H4 (cell line): ENCODE results near the gene UGT2B11. TPM values are rescaled to one million over a fixed set of nuclear protein-coding genes. Genes with fewer than 3 reads are reported as not detected.
"Not testable (repeated sequence)": the region's sequence is repeated elsewhere in the genome, so short reads cannot be mapped to it uniquely, and the experiment has no call there.

Source experiments
- DNase-seq: peaks from one replicate; pipeline ENCODE4 v3.0.0-alpha.2; 2015; ENCODE audit warnings: low spot score
- total RNA-seq: library from RNA; depleted of rRNA; stranded (reverse); fragments of >200 nt; shearing (Covaris generic); gene quantifications from 2 replicates; pipeline ENCODE4 v1.2.3, GENCODE V29; 2014; rRNA removed

UGT2B11 gene
- not detected in 2 replicates for total RNA-seq

DNA sequence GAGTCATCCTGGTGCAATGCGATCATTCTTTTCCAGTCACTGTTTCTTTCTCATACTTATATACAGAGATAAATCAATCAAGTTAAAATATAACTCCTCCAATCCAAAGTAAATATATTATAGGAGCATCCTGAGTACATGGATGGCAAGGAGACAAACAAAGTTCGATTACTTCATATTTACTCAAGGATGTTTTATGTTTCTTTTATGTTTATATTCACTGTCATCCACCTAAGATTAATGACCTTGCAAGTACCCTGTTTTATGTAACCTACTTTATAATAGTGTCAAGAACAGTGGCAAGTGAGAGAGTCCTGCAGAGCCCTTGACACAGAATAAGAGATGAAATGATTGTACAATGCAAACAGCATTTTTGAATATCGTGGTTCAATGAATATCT, at the start of gene UGT2B11:
Gene UGT2B11, minus strand, starts transcription at position 33 of the 400 bp plus-strand sequence. Its CDS starts 26 bp downstream, at position 7.
- DNase-seq, result no peak

DNA sequence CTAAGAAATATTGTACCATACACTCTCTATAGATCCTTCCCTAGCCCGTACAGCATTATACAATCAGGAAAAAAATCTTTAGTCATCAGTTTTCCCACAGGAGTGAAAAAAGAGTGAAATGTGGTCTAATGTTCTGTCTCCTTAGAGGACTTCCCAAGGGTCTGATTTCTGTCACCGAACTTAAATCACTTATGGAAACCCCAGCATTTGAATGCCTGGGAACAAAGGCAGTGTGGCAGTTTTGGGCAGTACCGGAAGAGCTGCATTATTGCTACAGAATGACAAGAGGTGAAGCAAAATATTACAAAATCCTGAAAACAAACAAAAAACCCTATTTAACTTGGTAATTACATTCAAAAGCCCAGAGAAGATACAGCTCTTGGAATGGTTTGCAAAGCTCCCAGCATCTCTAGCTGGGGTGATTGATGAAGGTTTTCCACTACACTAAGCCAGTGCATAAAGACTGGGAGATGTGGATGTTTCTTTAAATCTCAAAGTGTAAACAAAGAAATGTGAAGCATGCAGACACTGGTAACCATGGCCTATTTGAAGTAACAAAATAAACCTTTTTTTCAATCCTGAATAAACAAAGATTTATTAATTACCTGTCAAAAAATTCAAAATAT, 38.7 kb upstream of the UGT2B11 start:
- DNase-seq, result not testable (repeated sequence)

DNA sequence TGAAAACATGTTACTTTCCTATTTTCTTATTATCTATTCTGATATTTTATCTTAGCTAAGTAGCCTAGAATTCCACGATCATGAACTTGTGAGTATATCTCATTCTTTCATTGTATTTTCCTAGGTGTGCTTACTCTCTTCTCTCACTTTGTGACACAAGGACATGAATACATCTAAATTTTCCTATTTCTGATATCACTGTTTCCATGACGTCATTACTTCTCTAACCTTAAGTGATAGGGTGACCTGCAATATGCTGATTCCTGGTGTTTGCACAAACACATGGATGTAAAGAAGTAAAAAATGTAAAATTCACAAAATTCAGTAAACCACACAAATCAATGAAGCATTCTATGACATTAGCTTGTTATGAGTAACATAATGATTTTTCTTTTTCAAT, 36.3 kb upstream of the UGT2B11 start:
- not testable (repeated sequence) for DNase-seq

DNA sequence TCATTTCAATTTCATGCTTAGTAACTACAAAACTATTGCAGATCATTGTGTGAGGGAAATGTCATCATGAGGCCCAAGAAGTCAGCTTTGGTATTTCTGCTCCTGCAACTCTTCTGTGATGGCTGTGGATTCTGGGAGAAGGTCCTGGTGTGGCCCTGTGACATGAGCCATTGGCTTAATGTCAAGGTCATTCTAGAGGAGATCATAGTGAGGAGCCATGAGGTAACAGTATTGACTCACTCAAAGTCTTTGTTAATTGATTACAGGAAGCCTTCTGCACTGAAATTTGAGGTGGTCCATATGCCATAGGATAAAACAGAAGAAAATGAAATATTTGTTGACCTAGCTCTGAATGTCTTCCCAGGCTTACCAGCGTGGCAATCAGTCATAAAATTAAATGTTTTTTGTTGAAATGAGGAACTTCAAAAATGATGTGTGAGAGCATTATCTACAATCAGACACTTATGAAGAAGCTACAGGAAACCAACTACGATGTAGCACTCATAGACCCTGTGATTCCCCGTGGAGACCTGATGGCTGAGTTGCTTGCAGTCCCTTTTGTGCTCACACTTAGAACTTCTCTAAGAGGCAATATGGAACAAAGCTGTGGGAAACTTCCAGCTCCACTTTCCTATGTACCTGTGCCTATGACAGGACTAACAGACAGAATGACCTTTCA, 28.2 kb upstream of the UGT2B11 start:
- not testable (repeated sequence) for DNase-seq

DNA sequence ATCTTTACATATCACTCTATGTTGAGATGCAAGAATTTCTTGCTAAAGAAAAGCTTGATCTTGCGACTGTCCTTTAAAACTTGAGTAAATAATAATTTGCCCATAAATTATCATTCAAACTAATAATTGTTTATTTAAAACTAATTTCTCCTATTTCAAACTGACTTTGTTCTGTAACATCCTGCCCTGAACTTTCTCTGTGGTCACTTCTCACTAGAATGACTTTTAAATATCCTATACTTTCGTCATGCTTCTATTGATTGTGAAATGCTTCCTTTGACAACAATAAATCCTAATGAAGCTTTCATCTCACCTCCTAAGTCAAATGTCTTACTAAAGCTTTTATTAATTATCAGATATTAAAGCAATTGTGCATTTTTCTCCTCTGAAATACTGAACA, 27.2 kb upstream of the UGT2B11 start:
- DNase-seq, result not testable (repeated sequence)

DNA sequence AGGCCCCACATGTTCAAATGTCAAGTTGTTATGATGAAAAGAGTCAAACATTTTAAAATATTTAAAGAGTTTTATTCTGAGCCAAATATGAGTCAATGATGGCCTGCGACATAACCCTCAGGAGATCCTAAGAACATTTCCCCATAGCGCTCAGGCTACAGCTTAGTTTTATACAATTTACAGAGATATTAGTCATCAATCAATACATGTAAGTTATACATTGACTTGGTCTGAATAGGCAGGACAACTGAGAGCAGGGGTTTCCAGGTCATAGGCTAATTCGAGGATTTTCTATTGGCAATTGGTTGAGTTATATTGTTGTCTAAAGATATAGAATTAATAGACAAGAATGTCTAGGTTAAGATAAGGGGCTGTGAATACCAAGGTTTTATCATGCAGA, 26.2 kb upstream of the UGT2B11 start:
- not testable (repeated sequence) for DNase-seq

DNA sequence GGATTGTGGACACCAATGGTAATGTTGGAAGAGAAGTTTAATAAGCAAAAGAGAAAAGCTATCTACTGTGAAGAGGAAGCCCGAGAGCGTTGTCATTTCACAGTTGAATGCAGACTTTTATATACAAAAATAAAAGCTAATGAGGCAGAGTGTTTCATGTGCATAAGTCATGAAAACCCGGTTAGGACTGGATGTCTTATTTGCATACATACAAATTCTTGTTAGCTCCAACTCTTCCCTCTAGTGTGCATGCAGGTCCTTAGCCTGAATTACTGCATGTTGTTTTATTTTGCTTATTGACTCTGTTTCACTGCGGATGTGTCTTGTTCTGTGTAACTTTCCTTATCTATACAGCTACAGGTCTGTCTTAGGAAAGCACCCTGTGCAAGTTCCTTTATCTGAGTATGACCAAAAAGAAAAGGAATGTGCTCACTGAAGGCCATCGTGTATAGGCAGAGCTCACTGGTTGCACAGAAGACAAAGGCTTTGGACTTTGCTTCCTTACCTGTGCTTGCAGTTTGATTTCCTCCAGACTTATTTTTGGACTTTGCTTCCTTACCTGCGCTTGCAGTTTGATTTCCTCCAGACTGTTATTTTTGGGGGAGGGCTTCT, 25.1 kb upstream of the UGT2B11 start:
- DNase-seq, result no peak

DNA sequence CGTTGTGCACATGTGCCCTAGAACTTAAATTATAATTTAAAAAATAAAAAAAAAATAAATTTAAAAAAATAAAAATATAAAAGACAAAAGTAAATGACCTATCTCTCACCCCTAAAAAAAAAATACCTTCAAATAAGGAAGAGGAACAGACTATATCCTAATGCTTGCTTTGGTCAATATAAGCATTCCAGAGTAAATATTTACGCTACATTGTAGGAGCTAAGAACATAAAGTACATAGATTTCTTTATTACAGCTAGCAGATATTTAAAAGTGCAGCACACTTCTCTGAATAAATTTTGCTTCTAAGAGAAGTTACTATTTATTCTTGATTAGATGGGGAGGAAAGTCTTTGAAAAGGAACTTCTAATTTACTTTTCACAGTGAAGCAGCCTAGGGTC, 24.5 kb upstream of the UGT2B11 start:
- no peak for DNase-seq

DNA sequence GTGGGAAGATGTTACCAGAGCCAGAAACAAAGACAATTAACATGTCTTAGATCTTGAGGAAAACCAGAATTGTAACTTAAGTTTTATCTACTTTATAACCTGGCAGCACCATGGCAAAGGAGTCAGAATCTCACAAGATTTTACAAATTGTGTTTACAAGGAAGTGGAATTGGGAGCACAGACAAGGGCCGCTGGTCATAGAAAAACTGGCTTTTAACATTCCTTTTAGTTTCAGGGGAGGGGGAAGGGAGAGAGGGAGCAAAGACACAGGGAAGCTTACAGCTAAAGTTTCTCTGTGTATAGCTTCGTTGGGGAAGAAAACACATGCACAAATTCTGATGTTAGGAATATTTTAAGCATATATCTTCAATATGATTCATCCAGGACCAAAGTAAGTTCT, 10.3 kb upstream of the UGT2B11 start:
- no peak for DNase-seq

DNA sequence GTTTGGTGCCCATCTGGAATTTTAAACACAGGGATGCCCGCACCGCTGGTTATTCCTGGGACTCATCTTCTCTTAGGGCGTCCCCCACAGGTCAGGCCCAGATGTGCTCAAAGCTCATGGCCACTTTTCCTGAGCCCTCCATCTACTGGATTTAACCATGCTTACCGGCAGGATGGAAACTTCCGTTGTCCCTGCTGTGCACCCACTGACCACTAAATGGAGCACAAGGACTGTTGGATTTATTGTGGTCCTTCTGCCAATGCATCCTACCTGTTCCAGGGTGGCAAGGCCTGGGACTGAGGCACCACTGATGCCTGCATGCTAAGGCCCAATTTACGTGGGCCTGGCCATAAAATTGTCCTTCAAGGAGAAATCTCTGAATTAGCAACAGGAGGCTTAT, 8.7 kb upstream of the UGT2B11 start:
- not testable (repeated sequence) for DNase-seq

DNA sequence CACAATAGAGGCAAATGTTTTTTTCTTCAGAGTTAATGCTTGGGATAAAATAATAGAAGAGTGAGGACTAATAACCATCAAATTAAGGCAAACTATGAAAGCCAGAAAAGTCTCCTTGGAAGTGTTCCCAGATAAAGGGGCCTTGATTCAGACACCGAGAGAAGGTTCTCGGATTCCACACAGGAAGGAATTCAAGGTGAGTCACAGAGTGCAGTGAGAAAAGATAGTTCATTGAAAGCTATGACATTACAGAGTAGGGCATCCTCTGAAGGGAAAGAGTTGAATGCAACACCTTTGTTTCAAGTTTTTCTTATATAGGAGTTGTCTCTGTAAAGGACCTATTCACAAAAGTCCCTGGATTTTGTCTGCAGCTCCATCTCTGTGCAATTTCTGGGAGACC, 3.9 kb upstream of the UGT2B11 start:
- DNase-seq, result not testable (repeated sequence)

DNA sequence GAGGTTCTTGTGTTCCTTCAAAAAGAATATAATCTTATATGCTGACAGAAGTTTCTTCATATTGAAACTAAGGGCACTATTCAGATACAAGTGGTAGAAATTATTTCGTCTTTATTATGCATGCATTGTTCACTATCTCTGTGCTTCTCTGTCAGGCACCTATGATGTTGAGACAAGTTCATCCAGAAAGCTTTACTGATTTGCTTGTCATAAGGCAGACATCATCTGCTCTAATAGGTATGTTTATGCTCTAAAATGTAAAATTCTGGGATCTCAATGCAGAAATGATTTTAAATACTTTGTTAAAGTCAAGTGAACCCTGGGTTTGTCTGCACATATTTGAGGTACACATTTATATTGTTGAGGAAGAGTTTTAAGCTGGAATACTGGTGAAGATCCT, 3.6 kb downstream of the UGT2B11 start:
- DNase-seq, result no peak

DNA sequence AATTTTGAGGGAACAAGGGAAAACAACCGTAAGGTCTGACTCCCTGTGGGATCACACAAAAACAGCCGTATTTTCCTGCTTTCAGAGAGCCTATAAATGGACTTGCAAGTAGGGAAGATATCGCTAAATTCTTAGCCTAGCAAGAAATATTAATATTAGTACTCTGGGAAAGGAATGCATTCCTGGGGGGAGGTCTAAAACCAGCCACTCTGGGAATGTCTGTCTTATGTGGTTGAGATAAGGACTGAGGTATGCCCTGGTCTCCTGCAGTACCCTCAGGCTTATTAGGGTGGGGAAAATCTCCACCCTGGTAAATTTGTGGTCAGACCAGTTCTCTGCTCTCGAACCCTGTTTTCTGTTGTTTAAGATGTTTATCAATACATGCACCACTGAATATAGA, 16.0 kb downstream of the UGT2B11 start:
- DNase-seq, result not testable (repeated sequence)

DNA sequence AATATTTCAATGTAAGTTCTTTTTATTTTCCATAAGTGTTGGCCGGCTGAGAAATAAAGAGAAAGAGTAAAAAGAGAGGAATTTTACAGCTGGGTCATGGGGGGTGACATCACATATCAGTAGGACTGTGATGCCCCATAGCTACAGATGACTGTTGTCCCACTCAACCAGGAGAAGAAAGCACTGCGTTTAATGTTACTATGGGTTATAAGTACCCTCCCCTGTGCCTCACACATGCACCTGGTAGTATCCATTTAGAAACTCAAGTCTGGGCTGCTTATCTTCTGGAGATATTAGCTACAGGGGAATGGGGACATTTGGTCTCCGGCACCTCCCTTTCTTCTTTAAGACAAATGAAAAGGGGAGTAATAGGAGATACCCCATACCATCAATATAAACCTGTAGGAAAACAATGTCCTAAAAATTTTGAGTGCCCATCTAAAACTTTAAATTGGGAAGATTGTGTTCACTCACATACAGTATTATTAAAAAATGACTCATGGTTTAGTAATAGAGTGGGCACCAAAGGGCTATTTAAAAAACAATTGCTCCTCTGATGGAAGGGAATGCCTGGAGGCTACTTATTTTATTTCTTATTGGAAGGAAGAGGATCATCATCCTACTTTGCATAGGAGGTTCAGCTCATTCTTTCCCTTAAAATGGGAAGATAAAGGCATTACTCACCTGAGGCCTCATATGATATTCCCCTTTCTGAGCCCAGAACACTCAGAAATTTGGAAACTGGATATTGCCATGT, 18.2 kb downstream of the UGT2B11 start:
- no peak for DNase-seq

DNA sequence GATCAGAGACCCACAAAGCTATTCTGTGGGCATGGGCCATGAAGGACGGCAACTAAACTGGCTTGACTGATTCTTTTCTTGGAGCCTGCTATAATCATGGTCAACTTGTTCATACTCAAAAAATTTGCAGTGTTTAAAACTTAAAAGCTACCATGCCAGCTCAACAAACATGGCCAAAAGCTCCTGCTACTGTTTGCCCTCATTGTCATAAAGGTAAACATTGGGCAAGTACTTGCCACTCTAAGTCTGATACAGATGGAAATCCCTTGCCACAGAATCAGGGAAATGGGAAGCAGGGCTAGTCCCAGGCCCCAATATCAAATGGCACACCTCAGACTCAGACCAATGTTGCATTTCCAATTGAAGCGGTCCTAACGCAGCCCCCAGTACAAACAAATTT, 20.4 kb downstream of the UGT2B11 start:
- no peak for DNase-seq

DNA sequence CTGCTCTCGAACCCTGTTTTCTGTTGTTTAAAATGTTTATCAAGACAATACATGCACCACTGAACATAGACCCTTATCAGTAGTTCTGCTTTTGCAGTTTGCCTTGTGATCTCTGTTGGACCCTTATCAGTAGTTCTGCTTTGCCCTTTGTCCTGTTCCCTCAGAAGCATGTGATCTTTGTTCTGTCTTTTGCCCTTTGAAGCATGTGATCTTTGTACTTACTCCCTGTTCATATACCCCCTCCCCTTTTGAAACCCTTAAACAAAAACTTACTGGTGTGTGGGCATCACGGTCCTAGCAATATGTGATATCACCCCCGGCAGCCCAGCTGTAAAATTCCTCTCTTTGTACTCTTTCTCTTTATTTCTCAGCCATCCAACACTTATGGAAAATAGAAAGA, 22.6 kb downstream of the UGT2B11 start:
- DNase-seq, result not testable (repeated sequence)

DNA sequence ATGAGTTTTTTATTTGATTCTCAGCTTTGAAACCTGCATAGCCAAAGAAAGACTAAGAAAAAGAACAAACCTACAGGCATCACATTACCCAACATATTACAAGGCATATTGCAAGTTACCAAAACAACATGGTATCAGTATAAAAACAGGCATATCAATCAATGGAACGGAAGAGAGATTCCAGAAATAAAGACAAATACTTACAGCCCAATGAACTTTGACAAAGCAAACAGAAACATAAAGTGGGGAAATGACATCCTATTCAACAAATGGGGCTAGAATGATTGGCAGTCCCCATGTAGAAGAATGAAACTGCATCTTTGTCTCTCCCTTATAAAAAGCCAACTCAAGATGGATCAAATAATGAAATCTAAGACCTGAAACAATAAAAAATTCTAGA, 23.9 kb downstream of the UGT2B11 start:
- not testable (repeated sequence) for DNase-seq

DNA sequence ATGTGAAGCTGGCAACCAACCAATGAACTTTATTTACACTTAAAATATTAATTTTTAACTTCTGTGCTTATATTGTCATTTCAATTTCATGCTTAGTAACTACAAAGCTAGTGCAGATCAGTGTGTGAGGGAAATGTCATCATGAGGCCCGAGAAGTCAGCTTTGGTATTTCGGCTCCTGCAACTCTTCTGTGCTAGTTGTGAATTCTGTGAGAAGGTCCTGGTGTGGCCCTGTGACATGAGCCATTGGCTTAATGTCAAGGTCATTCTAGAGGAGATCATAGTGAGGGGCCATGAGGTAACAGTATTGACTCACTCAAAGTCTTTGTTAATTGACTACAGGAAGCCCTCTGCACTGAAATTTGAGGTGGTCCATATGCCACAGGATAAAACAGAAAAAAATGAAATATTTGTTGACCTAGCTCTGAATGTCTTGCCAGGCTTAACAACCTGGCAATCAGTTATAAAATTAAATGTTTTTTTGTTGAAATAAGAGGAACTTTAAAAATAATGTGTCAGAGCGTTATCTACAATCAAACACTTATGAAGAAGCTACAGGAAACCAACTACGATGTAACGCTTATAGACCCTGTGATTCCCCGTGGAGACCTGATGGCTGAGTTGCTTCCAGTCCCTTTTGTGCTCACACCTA, 32.9 kb downstream of the UGT2B11 start:
- DNase-seq, result not testable (repeated sequence)

DNA sequence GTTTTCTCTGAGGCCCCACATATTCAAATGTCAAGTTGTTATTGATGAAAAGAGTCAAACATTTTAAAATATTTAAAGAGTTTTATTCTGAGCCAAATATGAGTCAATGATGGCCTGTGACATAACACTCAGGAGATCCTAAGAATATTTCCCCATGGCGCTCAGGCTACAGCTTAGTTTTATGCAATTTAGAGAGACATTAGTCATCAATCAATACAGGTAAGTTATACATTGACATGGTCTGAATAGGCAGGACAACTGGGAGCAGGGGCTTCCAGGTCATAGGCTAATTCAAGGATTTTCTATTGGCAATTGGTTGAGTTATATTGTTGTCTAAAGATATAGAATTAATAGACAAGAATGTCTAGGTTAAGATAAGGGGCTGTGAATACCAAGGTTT, 34.7 kb downstream of the UGT2B11 start:
- DNase-seq, result not testable (repeated sequence)

DNA sequence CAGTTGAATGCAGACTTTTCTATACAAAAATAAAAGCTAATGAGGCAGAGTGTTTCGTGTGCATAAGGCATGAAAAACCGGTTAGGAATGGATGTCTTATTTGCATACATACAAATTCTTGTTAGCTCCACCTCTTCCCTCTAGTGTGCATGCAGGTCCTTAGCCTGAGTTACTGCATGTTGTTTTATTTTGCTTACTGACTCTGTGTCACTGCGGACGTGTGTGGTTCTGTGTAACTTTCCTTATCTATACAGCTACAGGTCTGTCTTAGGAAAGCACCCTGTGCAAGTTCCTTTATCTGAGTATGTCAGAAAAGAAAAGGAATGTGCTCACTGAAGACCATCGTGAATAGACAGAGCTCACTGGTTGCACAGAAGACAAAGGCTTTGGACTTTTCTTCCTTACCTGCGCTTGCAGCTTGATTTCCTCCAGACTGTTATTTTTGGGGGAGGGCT, 35.8 kb downstream of the UGT2B11 start:
- DNase-seq, result not testable (repeated sequence)

DNA sequence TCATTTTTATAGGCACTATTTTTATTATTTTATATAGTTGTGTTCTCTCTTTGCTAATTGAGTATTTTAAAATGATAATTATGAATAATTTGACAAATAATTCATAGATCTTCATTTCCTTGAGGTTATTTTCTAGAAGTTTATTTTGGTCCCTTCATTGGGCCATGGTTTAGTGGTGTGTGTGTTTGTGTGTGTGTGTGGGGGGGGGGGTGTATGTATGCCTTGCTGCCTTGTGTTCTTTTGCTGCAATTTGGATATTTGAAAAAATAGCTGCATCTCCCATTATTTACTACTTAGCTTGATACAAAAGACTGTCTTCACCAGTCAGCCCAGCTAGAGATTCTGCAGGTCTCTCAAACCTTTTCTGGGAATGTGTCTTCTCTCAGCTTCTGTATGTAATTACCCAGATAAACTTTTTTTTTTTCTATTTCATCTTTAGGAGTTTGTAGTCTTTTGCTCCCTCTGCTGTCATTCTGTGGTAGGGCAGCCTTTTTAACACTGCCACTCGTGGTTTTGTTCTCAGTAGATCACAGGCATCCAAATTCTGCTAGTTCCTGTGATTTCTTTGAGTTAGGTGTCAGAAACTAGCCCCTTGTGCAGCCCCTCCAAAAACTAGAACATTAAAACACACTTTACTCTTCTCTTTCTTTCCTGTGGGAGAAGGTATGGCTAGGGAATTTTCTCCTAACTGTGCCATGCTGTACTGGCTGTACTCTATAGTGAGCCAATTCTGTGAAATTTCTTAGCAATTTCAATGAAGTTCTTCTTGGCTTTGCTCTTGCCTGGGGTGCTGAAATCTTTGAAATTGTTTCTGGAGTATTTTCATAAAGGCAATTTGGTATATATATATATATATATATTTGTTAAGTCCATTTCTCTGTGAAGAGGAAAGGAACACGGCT, 44.1 kb downstream of the UGT2B11 start:
- peak; percentile 10 for DNase-seq
